Activated T-helper 17 cell treated with anti-CD3 and anti-CD28 coated beads, Interleukin-2, amount 50 U/mL, for 72 hours (primary cell): ENCODE data around the gene ZNRF3. TPM values are rescaled to one million over a fixed set of nuclear protein-coding genes. Genes with fewer than 3 reads are reported as not detected.
"Not testable (repeated sequence)": the region's sequence is repeated elsewhere in the genome, so short reads cannot be mapped to it uniquely, and the experiment has no call there.

Experiments
- ATAC-seq: fragments of 150-1000 bp; cut with Tn5 transposase; replicated peaks from 2 replicates; pipeline ENCODE4 v1.10.0; 2021; ENCODE audit warnings: mild to moderate bottlenecking, moderate library complexity
- H3K27ac Mint-ChIP-seq: one replicate; pipeline ENCODE4 v1.8.0; 2022; ENCODE audit warnings: mixed read lengths
- H3K27me3 Mint-ChIP-seq: one replicate; pipeline ENCODE4 v1.8.0; 2022; ENCODE audit warnings: mixed read lengths
- H3K36me3 Mint-ChIP-seq: one replicate; pipeline ENCODE4 v1.8.0; 2022; ENCODE audit warnings: low read depth, mild to moderate bottlenecking, mixed read lengths
- H3K4me1 Mint-ChIP-seq: one replicate; pipeline ENCODE4 v1.8.0; 2022; ENCODE audit warnings: mixed read lengths
- H3K4me3 Mint-ChIP-seq: one replicate; pipeline ENCODE4 v1.8.0; 2022; ENCODE audit warnings: mild to moderate bottlenecking, mixed read lengths
- H3K9me3 Mint-ChIP-seq: one replicate; pipeline ENCODE4 v1.8.0; 2022; ENCODE audit warnings: mixed read lengths
- total RNA-seq, 2 donors: library from RNA; stranded (reverse); gene quantifications; one replicate each; pipeline ENCODE4 v1.2.3, GENCODE V29; 2022

ZNRF3 gene
- total RNA-seq, 2 donors from 2014 or later, result 0.26 to 0.43 TPM

GRCh38 chr22:28938286-28938833, 55.0 kb downstream of the ZNRF3 start:
- no peak for ATAC-seq
- no peaks in the 10 kb centered on the region for H3K36me3 Mint-ChIP-seq
- H3K4me1 Mint-ChIP-seq, result no peaks in the 10 kb centered on the region
- H3K27ac Mint-ChIP-seq, result no peak overlapping the region
- H3K9me3 Mint-ChIP-seq, result no peaks in the 10 kb centered on the region
- no peak overlapping the region for H3K4me3 Mint-ChIP-seq
- peaks cover 16% of the 10 kb centered on the region for H3K27me3 Mint-ChIP-seq

GRCh38 chr22:28939394-28939793, 56.0 kb downstream of the ZNRF3 start:
- H3K4me3 Mint-ChIP-seq, result no peak overlapping the region
- H3K27ac Mint-ChIP-seq, result no peak overlapping the region
- no peaks in the 10 kb centered on the region for H3K9me3 Mint-ChIP-seq
- H3K36me3 Mint-ChIP-seq, result no peaks in the 10 kb centered on the region
- peaks cover 20% of the 10 kb centered on the region for H3K27me3 Mint-ChIP-seq
- no peaks in the 10 kb centered on the region for H3K4me1 Mint-ChIP-seq
- no peak for ATAC-seq

DNA sequence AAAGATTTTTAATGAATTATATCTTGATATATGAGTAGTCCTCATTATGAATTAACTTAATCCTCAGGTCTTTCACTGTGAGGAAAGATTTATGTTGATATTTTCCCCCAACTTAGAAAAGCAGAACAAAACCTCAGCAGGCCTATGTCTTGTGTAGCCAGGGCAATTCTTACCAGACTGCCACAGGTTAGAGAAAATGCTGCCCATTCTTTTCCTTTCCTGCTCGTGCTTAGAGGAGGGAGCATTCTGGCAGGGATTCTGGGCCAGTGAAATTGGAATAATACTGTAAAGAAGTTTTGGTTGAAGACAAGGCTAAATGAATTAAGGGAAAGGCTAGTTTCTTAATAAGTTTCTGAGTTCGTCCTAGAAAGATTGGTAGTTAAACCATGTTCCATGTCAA, 56.6 kb downstream of the ZNRF3 start:
- no peaks in the 10 kb centered on the region for H3K9me3 Mint-ChIP-seq
- peaks cover 20% of the 10 kb centered on the region for H3K27me3 Mint-ChIP-seq
- no peak overlapping the region for H3K4me3 Mint-ChIP-seq
- H3K27ac Mint-ChIP-seq, result no peak overlapping the region
- no peak for ATAC-seq
- H3K4me1 Mint-ChIP-seq, result no peaks in the 10 kb centered on the region
- no peaks in the 10 kb centered on the region for H3K36me3 Mint-ChIP-seq

DNA sequence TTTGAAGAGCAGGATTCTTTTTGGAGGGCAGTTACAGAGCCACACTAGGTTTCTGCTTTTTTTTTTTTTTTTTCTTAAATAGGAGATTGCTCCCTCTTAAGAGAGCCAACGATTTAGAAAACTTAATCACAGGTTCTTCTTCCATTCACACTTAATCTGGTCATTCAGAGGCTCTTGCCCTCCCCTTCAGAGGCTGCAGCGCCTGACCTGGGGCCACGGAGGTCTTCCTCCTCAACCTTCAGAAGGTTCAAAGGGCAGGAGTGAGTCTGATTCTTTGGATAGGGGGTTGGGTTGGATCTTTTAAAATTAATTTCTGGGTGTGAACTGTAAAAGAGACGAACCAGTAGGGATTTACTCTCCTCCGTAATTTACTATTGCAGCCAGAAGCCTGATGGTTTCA, 57.1 kb downstream of the ZNRF3 start:
- no peak for ATAC-seq
- H3K9me3 Mint-ChIP-seq, result no peaks in the 10 kb centered on the region
- H3K36me3 Mint-ChIP-seq, result no peaks in the 10 kb centered on the region
- H3K4me1 Mint-ChIP-seq, result no peaks in the 10 kb centered on the region
- no peak overlapping the region for H3K27ac Mint-ChIP-seq
- H3K4me3 Mint-ChIP-seq, result no peak overlapping the region
- H3K27me3 Mint-ChIP-seq, result peaks cover 18% of the 10 kb centered on the region

GRCh38 chr22:28942333-28942732, 59.0 kb downstream of the ZNRF3 start:
- H3K9me3 Mint-ChIP-seq, result peaks cover 13% of the 10 kb centered on the region
- H3K4me1 Mint-ChIP-seq, result no peaks in the 10 kb centered on the region
- peaks cover 27% of the 10 kb centered on the region for H3K27me3 Mint-ChIP-seq
- no peak overlapping the region for H3K27ac Mint-ChIP-seq
- no peak for ATAC-seq
- H3K36me3 Mint-ChIP-seq, result peaks cover 7% of the 10 kb centered on the region
- no peak overlapping the region for H3K4me3 Mint-ChIP-seq

DNA sequence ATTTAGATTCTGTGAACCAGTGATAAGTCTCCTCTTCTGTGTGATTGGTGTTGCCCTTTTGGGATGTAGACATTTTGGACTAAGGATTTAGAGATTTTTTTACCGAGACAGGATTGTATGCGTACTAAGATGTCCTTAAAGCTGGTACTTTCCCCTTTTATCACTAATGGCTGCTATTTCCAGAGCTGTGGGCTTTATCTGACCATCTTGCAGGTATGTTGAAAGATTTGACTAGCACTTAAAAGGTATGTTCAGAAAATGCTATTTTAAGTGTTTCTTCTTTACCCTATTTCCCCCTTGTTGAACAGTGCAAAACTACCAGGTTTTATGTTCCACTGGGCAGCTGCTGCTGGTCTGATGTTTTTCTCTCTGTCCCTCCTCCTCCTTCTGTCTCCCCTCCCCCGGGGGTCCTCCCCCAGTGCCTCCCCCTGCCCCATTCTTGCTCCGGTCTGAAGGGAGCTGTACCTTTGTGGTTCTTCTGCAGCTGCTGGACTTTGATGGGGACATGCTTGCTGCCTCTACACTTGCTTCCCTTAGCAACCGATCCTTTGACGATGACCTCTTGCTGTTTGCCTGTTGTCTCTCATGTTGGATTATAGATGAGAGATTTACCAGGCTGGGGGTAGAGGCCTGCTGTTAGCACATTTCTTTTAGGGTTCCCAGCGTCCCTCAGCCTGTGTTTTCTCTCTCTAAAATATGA, 59.6 kb downstream of the ZNRF3 start:
- Mint-ChIP-seq H3K27me3 (peaks cover 29% of the 10 kb centered on the region), H3K4me3 (no peak overlapping the region), H3K27ac (no peak overlapping the region), H3K4me1 (no peaks in the 10 kb centered on the region), H3K9me3 (peaks cover 17% of the 10 kb centered on the region), H3K36me3 (peaks cover 7% of the 10 kb centered on the region)
- ATAC-seq, result no peak

DNA sequence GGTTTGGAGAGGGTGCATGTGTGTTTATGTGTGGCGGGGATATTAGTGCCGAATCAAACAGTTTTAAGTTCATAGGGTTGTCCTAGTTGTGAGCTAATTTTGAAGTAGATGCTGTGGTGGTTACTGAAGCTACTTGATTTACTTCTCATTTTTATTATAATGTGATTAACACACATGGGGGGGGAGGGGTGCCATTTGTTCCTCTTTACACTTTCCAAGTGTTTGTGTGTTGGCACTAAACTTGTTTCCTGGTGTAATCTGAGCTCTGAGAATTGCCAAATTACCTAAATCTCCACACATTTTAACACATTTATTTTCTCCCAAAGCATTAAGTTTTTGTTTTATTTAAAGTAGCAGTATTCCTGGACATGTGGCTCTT, 60.1 kb downstream of the ZNRF3 start:
- H3K4me1 Mint-ChIP-seq, result no peaks in the 10 kb centered on the region
- ATAC-seq, result no peak
- H3K4me3 Mint-ChIP-seq, result no peak overlapping the region
- peaks cover 17% of the 10 kb centered on the region for H3K9me3 Mint-ChIP-seq
- no peak overlapping the region for H3K27ac Mint-ChIP-seq
- peaks cover 7% of the 10 kb centered on the region for H3K36me3 Mint-ChIP-seq
- peaks cover 29% of the 10 kb centered on the region for H3K27me3 Mint-ChIP-seq

GRCh38 chr22:28947125-28947524, 63.8 kb downstream of the ZNRF3 start:
- Mint-ChIP-seq H3K27ac (no peak overlapping the region), H3K27me3 (peaks cover 48% of the 10 kb centered on the region), H3K9me3 (peaks cover 17% of the 10 kb centered on the region), H3K4me1 (no peaks in the 10 kb centered on the region), H3K36me3 (peaks cover 7% of the 10 kb centered on the region), H3K4me3 (no peak overlapping the region)
- no peak for ATAC-seq

GRCh38 chr22:28948424-28948823, 65.1 kb downstream of the ZNRF3 start:
- no peak for ATAC-seq

DNA sequence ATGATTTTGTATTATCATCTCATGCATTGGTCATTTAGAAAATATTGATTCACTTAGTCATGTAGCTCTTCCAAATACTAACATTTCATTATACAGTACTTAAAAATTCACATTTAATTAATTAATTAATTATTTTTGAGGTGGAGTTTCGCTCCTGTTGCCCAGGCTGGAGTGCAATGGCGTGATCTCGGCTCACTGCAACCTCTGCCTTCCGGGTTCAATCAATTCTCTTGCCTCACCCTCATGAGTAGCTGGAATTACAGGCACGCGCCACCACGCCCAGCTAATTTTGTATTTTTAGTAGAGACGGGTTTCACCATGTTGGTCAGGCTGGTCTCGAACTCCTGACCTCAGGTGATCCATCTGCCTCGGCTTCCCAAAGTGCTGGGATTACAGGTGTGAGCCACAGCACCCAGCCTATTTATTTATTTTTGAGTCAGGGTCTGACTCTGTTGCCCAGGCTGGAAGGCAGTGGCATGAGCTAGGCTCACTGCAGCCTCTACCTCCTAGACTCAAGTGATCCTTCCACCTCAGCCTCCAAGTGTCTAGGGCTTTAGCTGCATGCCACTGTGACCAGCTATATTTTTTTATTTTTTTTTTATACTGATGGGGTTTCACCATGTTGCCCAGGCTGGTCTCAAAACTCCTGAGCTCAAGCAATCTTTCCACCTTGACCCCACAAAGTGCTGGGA, 65.6 kb downstream of the ZNRF3 start:
- not testable (repeated sequence) for ATAC-seq, H3K4me3 Mint-ChIP-seq, H3K4me1 Mint-ChIP-seq, H3K27ac Mint-ChIP-seq, H3K36me3 Mint-ChIP-seq
- Mint-ChIP-seq H3K9me3 (peaks cover 17% of the 10 kb centered on the region), H3K27me3 (peaks cover 57% of the 10 kb centered on the region)

More at GRCh38 chr22:28948424-28948823, 65.1 kb downstream of the ZNRF3 start:
- peaks cover 7% of the 10 kb centered on the region for H3K36me3 Mint-ChIP-seq
- H3K27ac Mint-ChIP-seq, result no peak overlapping the region
- H3K9me3 Mint-ChIP-seq, result peaks cover 17% of the 10 kb centered on the region
- H3K4me1 Mint-ChIP-seq, result no peaks in the 10 kb centered on the region
- no peak overlapping the region for H3K4me3 Mint-ChIP-seq
- peaks cover 55% of the 10 kb centered on the region for H3K27me3 Mint-ChIP-seq

DNA sequence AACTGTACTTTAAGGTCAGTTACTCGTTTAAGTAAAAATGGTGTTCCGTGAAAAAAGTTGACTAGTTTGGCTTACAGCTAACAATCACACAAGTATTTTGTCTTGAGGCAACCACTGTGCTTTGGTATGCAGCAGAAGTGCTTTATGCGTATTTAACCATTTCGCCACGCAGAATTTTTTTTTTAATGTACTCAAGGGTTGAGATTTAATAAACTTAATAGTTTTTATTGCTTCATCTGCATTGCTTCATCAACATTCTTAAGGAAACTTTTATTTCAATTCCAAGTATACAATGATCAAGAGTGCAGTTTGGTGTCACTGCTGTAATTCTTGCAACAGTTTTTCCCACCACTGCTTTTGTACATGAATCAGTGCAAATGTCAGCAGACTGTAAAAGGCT, 66.4 kb downstream of the ZNRF3 start:
- H3K27ac Mint-ChIP-seq, result no peak overlapping the region
- H3K4me1 Mint-ChIP-seq, result no peaks in the 10 kb centered on the region
- no peak for ATAC-seq
- no peak overlapping the region for H3K4me3 Mint-ChIP-seq
- H3K27me3 Mint-ChIP-seq, result peaks cover 61% of the 10 kb centered on the region
- H3K36me3 Mint-ChIP-seq, result peaks cover 7% of the 10 kb centered on the region
- peaks cover 17% of the 10 kb centered on the region for H3K9me3 Mint-ChIP-seq

DNA sequence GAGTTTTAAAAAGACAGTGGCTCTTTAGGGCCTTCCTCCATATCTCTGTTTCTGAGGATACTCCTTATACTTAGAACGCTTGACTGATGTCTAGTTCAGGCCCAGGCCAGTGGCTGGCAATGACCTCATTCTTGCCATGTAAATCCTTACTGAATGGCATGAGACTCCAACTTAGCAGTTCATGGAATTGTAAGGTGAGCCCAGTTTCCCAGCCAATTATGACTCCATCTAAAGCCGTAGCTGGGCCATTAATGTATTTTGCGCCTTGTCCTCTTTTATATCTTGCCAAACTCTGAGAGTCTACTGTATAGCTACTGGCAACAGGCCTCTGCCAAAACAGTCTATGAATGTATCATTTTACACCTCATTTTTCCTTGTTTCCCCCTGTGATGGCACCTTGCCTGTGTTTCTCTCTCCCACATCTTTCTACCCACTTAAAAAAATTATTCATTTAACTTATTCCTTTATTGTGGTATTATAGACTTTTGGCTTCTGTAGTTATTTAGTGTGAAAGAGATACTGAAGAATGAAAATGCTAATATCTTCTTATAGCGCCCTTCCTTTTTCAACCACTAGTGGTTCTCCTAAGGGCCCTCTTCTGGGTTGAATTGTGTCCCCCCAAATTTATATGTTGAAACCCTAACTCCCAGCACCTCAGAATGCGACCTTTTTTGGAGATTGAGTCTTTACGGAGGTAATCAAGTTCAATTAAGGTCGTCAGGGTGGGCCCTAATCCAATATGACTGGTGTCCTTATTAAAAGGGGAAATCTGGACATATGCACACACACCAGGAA, 67.4 kb downstream of the ZNRF3 start:
- no peak for ATAC-seq
- H3K36me3 Mint-ChIP-seq, result peaks cover 9% of the 10 kb centered on the region
- H3K4me3 Mint-ChIP-seq, result no peak overlapping the region
- peaks cover 17% of the 10 kb centered on the region for H3K9me3 Mint-ChIP-seq
- H3K27me3 Mint-ChIP-seq, result peaks cover 61% of the 10 kb centered on the region
- peaks cover 6% of the 10 kb centered on the region for H3K4me1 Mint-ChIP-seq
- H3K27ac Mint-ChIP-seq, result no peak overlapping the region

DNA sequence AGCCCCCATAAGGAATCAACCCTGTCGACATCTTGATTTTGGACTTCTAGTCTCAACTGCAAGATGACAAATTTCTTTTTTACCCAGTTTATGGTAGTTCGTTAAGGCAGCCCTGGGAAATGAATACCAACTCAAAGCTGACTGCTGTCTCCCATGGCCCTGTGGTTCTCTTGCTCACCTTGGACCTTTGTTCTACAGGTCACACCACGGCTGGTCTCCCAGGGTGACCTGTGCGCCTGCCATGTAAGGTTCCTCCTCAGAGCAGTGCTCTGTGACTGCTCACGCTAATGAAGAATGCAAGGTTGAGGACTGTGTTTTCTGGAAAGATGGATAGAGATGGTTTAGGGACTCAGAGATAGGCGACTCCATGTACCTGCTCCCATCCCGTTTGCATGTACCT, 68.2 kb downstream of the ZNRF3 start:
- ATAC-seq, result no peak
- Mint-ChIP-seq H3K36me3 (peaks cover 8% of the 10 kb centered on the region), H3K27ac (no peak overlapping the region), H3K4me1 (peaks cover 11% of the 10 kb centered on the region), H3K27me3 (peaks cover 57% of the 10 kb centered on the region), H3K4me3 (no peak overlapping the region), H3K9me3 (peaks cover 12% of the 10 kb centered on the region)

DNA sequence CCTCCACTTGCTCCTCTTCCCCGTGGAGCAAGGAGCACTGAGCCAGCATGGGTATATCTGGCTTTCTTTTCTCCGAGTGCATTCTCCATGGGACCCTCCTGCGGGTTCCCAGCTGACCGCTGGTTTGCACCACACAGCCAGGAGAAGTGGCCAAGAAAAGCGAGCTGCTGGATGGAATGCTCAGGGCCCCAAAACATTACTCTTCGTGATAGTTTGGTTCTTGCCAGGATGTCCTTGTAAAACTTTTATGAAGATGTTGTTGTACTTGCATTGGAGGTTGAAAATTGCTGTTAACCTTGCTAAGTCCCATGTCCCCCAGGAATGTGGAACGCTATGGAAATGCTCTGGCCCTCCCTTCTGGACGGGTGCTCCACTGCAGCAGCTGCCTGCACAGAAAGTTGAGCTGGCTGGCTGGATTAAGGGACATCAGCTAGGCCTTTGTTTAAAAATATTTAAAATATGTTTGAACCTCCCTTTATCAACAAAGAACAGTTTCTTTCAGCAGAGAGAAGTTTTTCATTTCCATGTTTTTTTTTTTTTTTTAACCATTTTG, 68.7 kb downstream of the ZNRF3 start:
- peaks cover 6% of the 10 kb centered on the region for H3K36me3 Mint-ChIP-seq
- H3K27me3 Mint-ChIP-seq, result peaks cover 56% of the 10 kb centered on the region
- no peak overlapping the region for H3K4me3 Mint-ChIP-seq
- no peak for ATAC-seq
- H3K27ac Mint-ChIP-seq, result no peak overlapping the region
- peaks cover 11% of the 10 kb centered on the region for H3K4me1 Mint-ChIP-seq
- peaks cover 6% of the 10 kb centered on the region for H3K9me3 Mint-ChIP-seq
